Dendritic cell treated with granulocyte-macrophage colony-stimulating factor and Interleukin-4, amounts not matched to agents 40 ng/mL and 50 ng/mL, for 4 days (primary cell): Measurements from ENCODE around the gene CFAP99.

Source experiments
- H3K27ac Mint-ChIP-seq: one replicate; pipeline ENCODE4 v1.8.0; 2022; ENCODE audit warnings: mild to moderate bottlenecking, mixed read lengths
- H3K27me3 Mint-ChIP-seq: one replicate; pipeline ENCODE4 v1.8.0; 2022; ENCODE audit warnings: mild to moderate bottlenecking, mixed read lengths
- H3K36me3 Mint-ChIP-seq: one replicate; pipeline ENCODE4 v1.8.0; 2022; ENCODE audit warnings: low read depth, mixed read lengths
- H3K4me1 Mint-ChIP-seq: one replicate; pipeline ENCODE4 v1.8.0; 2022; ENCODE audit warnings: low read depth, mixed read lengths
- H3K4me3 Mint-ChIP-seq: one replicate; pipeline ENCODE4 v1.8.0; 2022; ENCODE audit warnings: mild to moderate bottlenecking, moderate library complexity, mixed read lengths
- H3K9me3 Mint-ChIP-seq: one replicate; pipeline ENCODE4 v1.8.0; 2022; ENCODE audit warnings: mixed read lengths
- intact Hi-C: fragments of 100-400 bp; cut with micrococcal nuclease; formaldehyde crosslinking; loops from one replicate; pipeline ENCODE4 v1.15.0; 2022

CFAP99 gene

DNA sequence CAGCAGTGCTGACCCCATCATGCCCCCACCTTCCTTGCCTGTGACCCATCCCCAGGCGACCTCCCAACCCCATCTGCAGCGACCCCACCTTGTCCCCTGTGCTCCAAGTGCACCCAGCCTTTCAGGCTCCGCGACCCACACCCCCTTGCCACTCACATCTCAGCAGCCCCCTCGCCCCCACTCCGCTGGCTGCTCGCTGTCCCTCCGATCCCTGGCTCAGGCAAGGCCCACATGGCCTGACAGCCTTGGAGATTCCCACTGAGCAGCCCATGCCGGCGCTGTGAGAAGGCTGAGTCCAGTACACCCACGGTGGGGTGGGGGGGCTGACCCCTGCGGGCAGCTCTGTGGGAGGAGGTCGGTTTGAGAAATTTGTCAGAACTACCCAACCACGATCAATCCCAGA, 9.4 kb upstream of the CFAP99 start:
- peak overlapping the region; percentile 53 for H3K27ac Mint-ChIP-seq
- peaks cover 7% of the 10 kb centered on the region for H3K36me3 Mint-ChIP-seq
- H3K4me3 Mint-ChIP-seq: no peak overlapping the region
- no peaks in the 10 kb centered on the region for H3K9me3 Mint-ChIP-seq
- intact Hi-C loops: no loop called here
- H3K27me3 Mint-ChIP-seq: peaks cover 1% of the 10 kb centered on the region
- peaks cover 43% of the 10 kb centered on the region for H3K4me1 Mint-ChIP-seq

DNA sequence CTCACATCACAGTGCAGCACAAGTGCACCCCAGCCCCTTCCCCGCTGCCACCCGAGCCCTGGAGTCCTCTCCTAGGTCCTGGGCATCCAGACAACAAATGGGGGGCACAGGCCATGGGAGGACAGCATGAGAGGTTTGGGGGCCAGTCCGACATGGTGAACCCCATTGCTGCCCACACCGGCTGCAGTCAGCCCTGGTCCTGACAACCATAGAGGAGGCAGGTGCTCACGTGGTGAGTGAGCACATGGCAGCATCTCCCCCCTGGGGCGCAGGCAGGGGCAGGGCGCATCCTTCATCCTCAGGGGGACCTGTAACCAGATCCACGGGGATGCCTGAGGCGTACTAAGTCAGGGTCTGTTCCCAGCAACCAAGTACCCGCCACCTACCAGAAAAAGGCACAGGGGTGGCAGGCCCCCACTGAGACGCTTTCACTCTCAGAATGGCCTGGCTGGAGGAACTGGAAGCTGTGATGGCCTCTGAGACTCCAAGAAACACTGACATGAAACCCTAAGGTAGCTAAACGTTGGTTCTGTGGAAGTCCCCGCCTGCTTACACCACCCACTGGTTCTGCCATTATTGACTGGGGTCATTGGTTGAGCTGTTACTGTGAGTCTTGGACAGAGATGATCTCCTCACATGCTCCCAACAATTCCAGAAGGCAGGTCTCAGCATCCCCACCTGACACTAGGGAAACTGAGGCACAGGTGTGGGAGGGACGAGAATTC, 6.8 kb upstream of the CFAP99 start:
- intact Hi-C loops: loop anchor here (2.0 kb wide), 1 partner anchor 57 kb away; the partner anchor contains the start of gene RNF4
- H3K4me1 Mint-ChIP-seq: peaks cover 64% of the 10 kb centered on the region
- H3K27ac Mint-ChIP-seq: peak overlapping the region; percentile 96
- H3K9me3 Mint-ChIP-seq: no peaks in the 10 kb centered on the region
- peak overlapping the region; percentile 82 for H3K4me3 Mint-ChIP-seq
- H3K36me3 Mint-ChIP-seq: no peaks in the 10 kb centered on the region
- H3K27me3 Mint-ChIP-seq: peaks cover 20% of the 10 kb centered on the region

DNA sequence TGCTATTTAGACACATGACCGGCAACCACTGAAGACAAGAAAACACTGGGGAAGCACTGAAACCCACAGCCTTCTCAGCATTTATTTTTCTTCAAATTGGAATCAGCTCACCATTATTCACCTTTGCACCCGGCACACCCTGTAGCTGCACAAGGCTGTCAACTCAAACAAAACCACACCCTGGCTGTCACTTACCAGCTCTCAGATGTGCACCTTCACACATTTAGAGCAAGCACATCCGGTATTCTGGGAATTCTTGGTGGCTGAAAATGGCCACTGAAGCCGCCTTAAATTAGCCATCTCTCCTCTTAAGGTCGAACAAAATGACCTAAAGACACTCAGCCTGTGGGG, 6.2 kb upstream of the CFAP99 start:
- intact Hi-C loops: loop anchor here (2.0 kb wide), 1 partner anchor 56 kb away; the partner anchor contains the start of gene RNF4
- H3K27me3 Mint-ChIP-seq: peaks cover 21% of the 10 kb centered on the region
- H3K9me3 Mint-ChIP-seq: no peaks in the 10 kb centered on the region
- H3K27ac Mint-ChIP-seq: peak overlapping the region; percentile 96
- H3K4me3 Mint-ChIP-seq: peak overlapping the region; percentile 82
- H3K4me1 Mint-ChIP-seq: peaks cover 66% of the 10 kb centered on the region
- H3K36me3 Mint-ChIP-seq: peaks cover 3% of the 10 kb centered on the region

DNA sequence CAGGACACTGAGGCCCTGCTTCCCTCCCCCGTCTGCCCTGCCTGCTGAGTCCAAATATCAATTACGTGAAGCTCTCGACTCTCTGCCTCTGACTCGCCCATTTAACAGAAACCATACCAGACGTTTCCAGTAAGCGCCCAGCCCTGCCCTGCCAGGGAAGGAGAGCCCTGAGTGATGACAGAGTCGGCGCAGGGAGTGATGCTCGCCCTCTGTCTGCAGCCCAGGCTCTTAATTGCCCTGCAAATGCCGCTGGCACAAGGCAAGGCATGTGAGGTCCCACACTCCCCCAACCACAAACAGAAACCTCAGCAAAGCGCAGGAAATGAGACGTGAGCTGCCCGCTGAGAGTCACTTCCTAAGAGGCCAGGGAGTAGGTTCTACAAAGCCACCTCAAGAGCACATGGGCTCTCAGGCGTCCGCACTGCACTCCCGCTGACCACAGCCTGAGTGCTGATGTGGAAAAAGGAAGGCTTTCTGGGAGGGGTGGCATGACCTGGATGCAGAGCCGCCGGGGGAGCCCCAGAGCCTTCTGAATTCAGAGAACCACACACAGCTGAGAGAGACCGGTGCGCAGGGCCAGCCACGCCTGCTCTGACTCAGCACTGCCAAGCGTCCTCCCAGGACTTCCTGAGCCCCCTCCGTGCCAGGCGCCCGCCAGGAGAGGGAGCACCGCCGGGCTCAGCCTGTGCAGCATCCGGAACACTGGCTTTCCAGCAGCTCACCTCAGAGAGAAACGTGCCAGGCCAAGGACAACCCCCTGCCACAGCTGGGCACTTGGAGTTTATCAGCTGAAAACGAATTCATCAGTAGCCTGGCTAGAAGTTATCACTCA, 5.7 kb upstream of the CFAP99 start:
- Mint-ChIP-seq H3K4me3 (peak overlapping the region; percentile 82), H3K4me1 (peaks cover 71% of the 10 kb centered on the region), H3K36me3 (peaks cover 9% of the 10 kb centered on the region), H3K27ac (peak overlapping the region; percentile 96), H3K9me3 (no peaks in the 10 kb centered on the region), H3K27me3 (peaks cover 26% of the 10 kb centered on the region)
- intact Hi-C loops: loop anchor here (2.0 kb wide), 1 partner anchor 56 kb away; the partner anchor contains the start of gene RNF4

DNA sequence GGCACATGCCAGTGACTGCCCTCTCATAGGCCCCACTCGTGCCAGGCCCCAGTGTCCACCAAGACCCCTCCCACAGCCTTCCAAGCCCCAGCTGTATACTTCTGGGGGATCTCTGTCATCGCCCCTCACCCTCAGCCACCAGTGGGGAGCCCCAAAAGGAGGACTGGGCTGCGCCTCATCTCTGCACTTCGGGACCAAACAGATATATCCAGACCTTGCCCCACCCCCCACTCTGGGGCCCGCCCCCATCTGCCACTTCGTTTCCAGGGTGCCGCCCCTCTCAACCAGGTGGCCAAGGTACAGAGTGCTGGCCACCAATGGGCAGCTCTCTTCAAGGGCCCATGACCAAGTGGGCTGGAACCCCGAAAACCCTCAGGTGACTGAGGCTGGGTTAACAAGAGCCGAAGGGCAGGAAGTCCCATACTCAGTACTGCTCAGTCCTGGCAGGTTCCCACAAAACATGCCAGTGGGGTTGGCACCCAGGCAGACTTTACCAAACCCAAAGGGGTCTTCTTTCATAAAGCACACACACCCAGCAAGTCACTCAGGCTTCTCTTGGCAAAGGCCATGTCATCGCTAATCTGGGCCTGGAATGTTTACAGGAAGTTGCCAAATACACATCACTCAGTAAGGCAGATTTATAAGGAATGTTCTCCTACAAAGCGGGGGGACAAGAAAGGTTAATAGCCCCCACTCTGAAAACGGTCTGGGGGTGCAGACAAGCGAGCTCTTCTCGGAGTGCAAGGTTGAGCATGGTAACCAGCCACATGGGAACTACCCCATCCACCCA, 4.7 kb upstream of the CFAP99 start:
- Mint-ChIP-seq H3K27me3 (peaks cover 26% of the 10 kb centered on the region), H3K36me3 (peaks cover 10% of the 10 kb centered on the region), H3K9me3 (no peaks in the 10 kb centered on the region), H3K4me3 (peak overlapping the region; percentile 34), H3K4me1 (peaks cover 69% of the 10 kb centered on the region), H3K27ac (peak overlapping the region; percentile 96)
- intact Hi-C loops: loop anchor here (2.0 kb wide), 1 partner anchor 55 kb away; the partner anchor contains the start of gene RNF4

DNA sequence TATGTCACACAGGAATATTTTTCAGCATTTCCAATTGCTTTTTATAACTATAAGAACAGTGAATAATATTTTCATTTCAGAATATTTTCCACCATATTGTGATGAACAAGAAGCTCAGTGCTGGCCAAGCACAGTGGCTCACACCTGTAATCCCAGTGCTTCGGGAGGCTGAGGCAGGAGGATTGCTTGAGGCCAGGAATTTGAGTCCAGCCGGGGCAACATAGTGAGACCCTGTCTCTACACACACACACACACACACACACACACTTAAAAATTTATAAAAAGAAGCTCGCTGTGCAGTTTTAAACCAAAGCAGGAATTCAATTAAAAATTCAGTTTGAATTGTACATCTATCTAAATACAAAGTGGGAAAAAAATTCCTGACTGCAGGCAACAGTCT, 3.5 kb upstream of the CFAP99 start:
- Mint-ChIP-seq H3K9me3 (no peaks in the 10 kb centered on the region), H3K36me3 (peaks cover 10% of the 10 kb centered on the region), H3K27me3 (peaks cover 38% of the 10 kb centered on the region), H3K27ac (peak overlapping the region; percentile 87), H3K4me1 (peaks cover 74% of the 10 kb centered on the region), H3K4me3 (no peak overlapping the region)
- intact Hi-C loops: loop anchor here (5.0 kb wide), 1 partner anchor 153 kb away; the partner anchor contains the start of gene MXD4

DNA sequence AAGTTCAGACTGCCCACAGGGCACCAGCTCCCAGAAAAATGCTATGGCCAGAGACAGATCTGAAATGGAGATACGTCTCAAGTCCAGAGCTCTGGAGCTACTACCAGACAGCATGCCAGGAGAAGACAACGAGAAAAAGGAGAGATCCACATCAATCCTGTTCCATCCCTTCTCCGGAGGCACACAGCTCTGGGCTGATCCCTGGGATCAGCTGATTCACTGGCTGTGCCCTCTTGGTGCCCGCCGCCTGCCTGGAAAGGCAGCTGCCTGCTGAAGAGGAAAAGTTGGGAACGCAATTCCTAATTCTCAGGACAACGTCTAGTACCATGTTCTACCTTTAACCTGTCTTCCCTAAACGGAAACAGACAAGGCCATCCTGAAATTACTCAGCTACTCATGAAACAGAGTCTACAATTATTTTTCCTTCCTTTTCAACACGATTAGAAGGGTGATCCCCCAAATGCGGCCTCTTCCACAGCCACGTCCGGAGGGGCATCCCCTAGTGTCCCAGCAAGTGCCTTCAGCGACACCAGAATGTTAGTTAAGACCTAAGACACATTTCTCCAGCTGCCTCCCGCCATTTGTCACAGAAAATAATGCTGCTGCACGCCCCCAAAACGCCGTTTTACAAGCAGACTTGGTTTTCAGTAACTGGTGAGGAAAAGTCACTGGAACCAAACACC, 2.7 kb upstream of the CFAP99 start:
- Mint-ChIP-seq H3K9me3 (no peaks in the 10 kb centered on the region), H3K4me1 (peaks cover 77% of the 10 kb centered on the region), H3K4me3 (peak overlapping the region; percentile 89), H3K27ac (peak overlapping the region; percentile 87), H3K36me3 (peaks cover 10% of the 10 kb centered on the region), H3K27me3 (peaks cover 42% of the 10 kb centered on the region)
- intact Hi-C loops: loop anchor here (5.0 kb wide), 1 partner anchor 154 kb away; the partner anchor contains the start of gene MXD4

DNA sequence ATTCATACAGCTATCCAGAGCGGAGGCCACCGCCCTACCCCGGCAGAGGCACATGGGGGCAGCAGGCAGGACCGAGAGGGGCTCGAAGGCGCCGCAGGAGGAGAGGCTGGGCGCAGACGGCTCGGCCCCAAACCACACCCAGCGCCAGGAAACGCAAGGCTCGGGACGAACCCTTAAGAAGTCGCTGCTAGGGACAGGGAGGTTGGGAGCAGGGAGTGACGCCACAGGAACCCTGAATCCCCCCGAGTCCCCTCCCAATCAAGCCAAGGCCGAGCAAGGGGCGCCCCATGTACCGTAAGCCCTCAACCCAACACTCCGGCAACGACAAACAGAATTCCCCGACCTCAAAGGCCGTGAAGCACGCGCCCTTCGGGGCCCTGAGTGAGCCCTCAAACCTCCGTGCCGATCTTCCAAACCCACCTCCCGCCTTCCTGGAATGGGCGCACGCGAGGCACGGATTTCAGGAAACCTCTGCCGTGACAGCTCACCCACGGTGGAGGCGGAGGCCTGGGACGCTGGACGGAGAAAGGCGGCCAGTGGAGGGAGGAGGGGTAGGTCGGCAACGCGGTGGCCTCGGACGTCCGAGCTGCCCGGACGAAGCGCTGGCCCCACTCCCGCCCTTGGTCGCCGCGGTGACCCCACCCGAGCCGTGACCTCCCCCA, 2.1 kb upstream of the CFAP99 start:
- peaks cover 43% of the 10 kb centered on the region for H3K27me3 Mint-ChIP-seq
- H3K4me1 Mint-ChIP-seq: peaks cover 72% of the 10 kb centered on the region
- H3K27ac Mint-ChIP-seq: peak overlapping the region; percentile 87
- intact Hi-C loops: loop anchor here (5.0 kb wide), 1 partner anchor 154 kb away; the partner anchor contains the start of gene MXD4
- H3K9me3 Mint-ChIP-seq: no peaks in the 10 kb centered on the region
- peak overlapping the region; percentile 89 for H3K4me3 Mint-ChIP-seq
- peaks cover 10% of the 10 kb centered on the region for H3K36me3 Mint-ChIP-seq

DNA sequence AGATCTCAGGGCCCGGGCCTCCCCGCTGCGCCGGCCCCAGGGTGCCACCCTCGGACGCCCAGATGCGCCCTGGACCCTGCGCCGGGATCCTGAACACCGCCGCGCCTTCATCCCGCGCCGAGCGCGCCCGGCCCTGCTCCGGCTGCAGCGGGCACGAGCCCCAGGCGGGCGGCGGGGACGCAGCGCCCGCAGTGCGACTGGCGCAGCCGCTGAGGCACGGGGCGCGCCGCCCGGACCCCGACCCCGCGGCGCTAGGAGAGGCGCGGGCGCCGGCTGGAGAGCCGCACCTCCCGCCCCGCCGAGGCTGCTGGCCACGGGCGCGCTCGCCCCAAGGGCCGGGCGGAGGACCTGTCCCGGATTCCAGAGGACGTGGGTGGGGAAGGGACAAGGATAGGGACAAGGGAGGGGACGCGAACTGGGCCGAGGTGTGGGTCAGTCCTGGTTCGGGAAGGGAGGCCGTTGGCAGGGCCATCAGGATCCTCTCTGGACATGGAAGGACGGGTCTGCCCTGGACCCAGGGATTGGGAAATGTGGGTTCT, 1.5 kb upstream of the CFAP99 start:
- intact Hi-C loops: loop anchor here (5.0 kb wide), 1 partner anchor 155 kb away; the partner anchor contains the start of gene MXD4
- H3K9me3 Mint-ChIP-seq: no peaks in the 10 kb centered on the region
- H3K4me1 Mint-ChIP-seq: peaks cover 66% of the 10 kb centered on the region
- peak overlapping the region; percentile 87 for H3K27ac Mint-ChIP-seq
- peaks cover 10% of the 10 kb centered on the region for H3K36me3 Mint-ChIP-seq
- H3K27me3 Mint-ChIP-seq: peaks cover 46% of the 10 kb centered on the region
- H3K4me3 Mint-ChIP-seq: peak overlapping the region; percentile 89

DNA sequence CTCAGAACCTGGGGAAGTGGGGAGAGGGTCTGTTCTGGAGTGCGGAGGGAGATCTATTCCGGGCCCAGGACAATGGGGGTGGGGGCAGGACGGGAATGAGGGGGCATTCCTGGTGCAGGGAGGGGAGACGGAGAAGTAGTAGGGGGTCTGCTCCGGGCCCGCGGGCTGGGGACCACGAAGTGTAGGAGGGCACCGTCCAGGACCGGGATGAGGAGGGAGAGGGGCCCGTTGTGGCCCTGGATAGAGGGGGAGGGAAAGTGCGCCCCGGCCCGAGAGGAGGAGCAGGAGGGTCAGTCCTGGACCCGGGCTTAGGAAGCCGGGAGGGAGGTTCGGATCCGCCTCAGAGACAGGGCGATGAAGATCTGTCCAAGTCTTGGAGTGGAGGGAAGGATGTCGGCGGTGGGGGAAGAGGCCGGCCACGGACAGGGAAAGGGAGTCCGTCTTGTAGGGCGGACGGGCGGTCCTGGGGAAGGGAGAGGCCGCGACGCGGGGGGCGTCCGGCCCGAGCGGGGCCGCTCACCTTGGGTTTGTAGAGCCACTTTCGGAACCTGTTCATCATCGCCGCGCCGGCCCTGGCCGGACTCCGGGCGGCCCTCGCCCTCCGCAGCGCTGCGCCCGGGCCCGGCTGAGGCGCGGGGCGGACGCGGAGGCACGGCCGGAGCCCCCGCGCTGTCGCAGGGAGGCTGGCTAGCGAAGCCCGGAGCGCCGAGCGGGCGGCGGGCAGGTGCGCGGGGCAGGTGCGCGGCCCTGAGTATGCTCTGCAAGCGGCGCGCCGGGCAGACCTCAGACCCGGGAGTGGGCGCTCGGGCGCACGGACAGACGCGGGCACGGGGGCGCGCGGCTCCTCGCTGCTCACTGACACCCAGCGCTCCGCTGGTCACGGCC, 748 bp upstream of the CFAP99 start, which contains the start of gene ZFYVE28:
Gene ZFYVE28, minus strand, starts transcription at position 881 of the 885 bp plus-strand sequence. Its CDS starts 322 bp downstream, at position 559.
- intact Hi-C loops: loop anchor here (2.0 to 5.0 kb wide), 2 partner anchors 156 to 175 kb away; partner anchors contain the start of genes HAUS3, MXD4 and POLN
- peak within 1 kb of the TSS; percentile 89 for H3K4me3 Mint-ChIP-seq
- H3K4me1 Mint-ChIP-seq: peaks cover 59% of the 10 kb centered on the region
- peaks cover 10% of the 10 kb centered on the region for H3K36me3 Mint-ChIP-seq
- H3K27me3 Mint-ChIP-seq: peaks cover 47% of the 10 kb centered on the region
- H3K27ac Mint-ChIP-seq: peak within 1 kb of the TSS; percentile 87
- H3K9me3 Mint-ChIP-seq: no peaks in the 10 kb centered on the region

DNA sequence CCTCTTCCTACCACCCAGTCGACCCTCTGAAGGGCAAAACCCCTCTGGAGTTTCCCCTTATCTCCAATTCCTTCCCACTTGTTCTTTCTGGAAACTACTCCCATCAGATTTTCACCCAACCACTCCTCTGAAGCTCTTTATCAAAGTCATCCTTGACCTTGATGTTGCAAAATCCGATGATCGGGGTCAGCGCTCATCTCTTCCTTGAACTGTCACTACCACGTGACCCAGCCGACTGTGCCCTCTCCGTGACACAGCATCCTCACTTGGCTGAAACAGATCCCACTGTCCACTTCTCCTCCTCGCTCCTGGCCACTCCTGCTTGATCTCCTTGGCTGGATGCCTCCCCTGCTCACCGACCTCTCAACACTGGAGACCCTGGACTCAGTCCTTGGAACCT, 1.1 kb downstream of the CFAP99 start:
- no peaks in the 10 kb centered on the region for H3K9me3 Mint-ChIP-seq
- intact Hi-C loops: loop anchor here (2.0 to 5.0 kb wide), 2 partner anchors 158 to 177 kb away; partner anchors contain the start of genes HAUS3, MXD4 and POLN
- H3K27me3 Mint-ChIP-seq: peaks cover 48% of the 10 kb centered on the region
- H3K4me1 Mint-ChIP-seq: peaks cover 41% of the 10 kb centered on the region
- peaks cover 10% of the 10 kb centered on the region for H3K36me3 Mint-ChIP-seq
- peak overlapping the region; percentile 82 for H3K4me3 Mint-ChIP-seq
- peak overlapping the region; percentile 82 for H3K27ac Mint-ChIP-seq
